Inferior parietal cortex (tissue), 1 donor: Measurements from ENCODE around the gene MST1.

Experiments used
- DNase-seq: peaks from one replicate; pipeline ENCODE4 v3.0.0-alpha.2; 2016; ENCODE audit errors: extremely low spot score

The MST1 gene

GRCh38 chr3:49674497-49674983 is 14.7 kb downstream of the MST1 start:
- DNase-seq = no peak

GRCh38 chr3:49673715-49674496 is 15.4 kb downstream of the MST1 start, which contains the start of gene APEH:
TSS of gene APEH (plus strand) at chr3:49674351. CDS start at chr3:49674402, 51 bp downstream.
- peak; percentile 87 for DNase-seq

- DNase-seq = no peak
Observed at GRCh38 chr3:49673121-49673714, 16.1 kb downstream of the MST1 start.

- DNase-seq = peak; percentile 68
Observed at GRCh38 chr3:49671291-49672288, 17.7 kb downstream of the MST1 start.

- no peak for DNase-seq
Observed at GRCh38 chr3:49670940-49671290, 18.4 kb downstream of the MST1 start.

GRCh38 chr3:49669352-49669751 is 19.9 kb downstream of the MST1 start:
- no peak for DNase-seq

- no peak for DNase-seq
Observed at GRCh38 chr3:49668861-49669260, 20.4 kb downstream of the MST1 start.

GRCh38 chr3:49668414-49668797 is 20.9 kb downstream of the MST1 start:
- DNase-seq = no peak

- no peak for DNase-seq
Observed at GRCh38 chr3:49667701-49668413, 21.4 kb downstream of the MST1 start.

GRCh38 chr3:49666592-49666991 is 22.7 kb downstream of the MST1 start:
- no peak for DNase-seq

GRCh38 chr3:49665822-49666519 is 23.3 kb downstream of the MST1 start:
- DNase-seq = no peak

GRCh38 chr3:49664300-49664699 is 25.0 kb downstream of the MST1 start:
- no peak for DNase-seq

GRCh38 chr3:49663831-49664230 is 25.4 kb downstream of the MST1 start:
- no peak for DNase-seq

- DNase-seq = no peak
Observed at GRCh38 chr3:49662720-49663413, 26.4 kb downstream of the MST1 start.

- DNase-seq = no peak
Observed at GRCh38 chr3:49662021-49662420, 27.3 kb downstream of the MST1 start.

- DNase-seq = no peak
Observed at GRCh38 chr3:49661281-49661680, 28.0 kb downstream of the MST1 start.

GRCh38 chr3:49659756-49660155 is 29.5 kb downstream of the MST1 start:
- DNase-seq = no peak

GRCh38 chr3:49658711-49659110 is 30.6 kb downstream of the MST1 start:
- DNase-seq = no peak

- DNase-seq = no peak
Observed at GRCh38 chr3:49657208-49657915, 31.9 kb downstream of the MST1 start.
